Activated T-cell treated with anti-CD3 and anti-CD28 coated beads for 48 hours (primary cell): ENCODE data around the gene NEURL1.
"Not testable (repeated sequence)": the region's sequence is repeated elsewhere in the genome, so short reads cannot be mapped to it uniquely, and the experiment has no call there.

ENCODE experiments used
- DNase-seq: peaks from one replicate; pipeline ENCODE4 v3.0.0-alpha.2; 2020; ENCODE audit warnings: low read depth

The NEURL1 gene

GRCh38 chr10:103584216-103585010 is 90.9 kb downstream of the NEURL1 start:
- peak; percentile 68 for DNase-seq

- DNase-seq: no peak
Observed at GRCh38 chr10:103585011-103585405, 91.5 kb downstream of the NEURL1 start.

- DNase-seq: no peak
Observed at GRCh38 chr10:103587073-103587472, 93.6 kb downstream of the NEURL1 start.

GRCh38 chr10:103589074-103589630 is 95.6 kb downstream of the NEURL1 start:
- no peak for DNase-seq

- no peak for DNase-seq
Observed at GRCh38 chr10:103590060-103590459, 96.6 kb downstream of the NEURL1 start.

GRCh38 chr10:103590744-103591291 is 97.3 kb downstream of the NEURL1 start:
- no peak for DNase-seq

GRCh38 chr10:103592186-103593021 is 98.9 kb downstream of the NEURL1 start:
- peak; percentile 30 for DNase-seq

- DNase-seq: no peak
Observed at GRCh38 chr10:103593022-103593570, 99.6 kb downstream of the NEURL1 start.

GRCh38 chr10:103595933-103596726 is 102.6 kb downstream of the NEURL1 start:
- no peak for DNase-seq

GRCh38 chr10:103597003-103597402 is 103.5 kb downstream of the NEURL1 start:
- DNase-seq: no peak

- no peak for DNase-seq
Observed at GRCh38 chr10:103598654-103599115, 105.2 kb downstream of the NEURL1 start.

GRCh38 chr10:103599211-103599610 is 105.7 kb downstream of the NEURL1 start:
- DNase-seq: no peak

- no peak for DNase-seq
Observed at GRCh38 chr10:103599907-103600306, 106.4 kb downstream of the NEURL1 start.

GRCh38 chr10:103600325-103600724 is 106.8 kb downstream of the NEURL1 start:
- DNase-seq: no peak

- DNase-seq: no peak
Observed at GRCh38 chr10:103600956-103601569, 107.6 kb downstream of the NEURL1 start.

GRCh38 chr10:103602028-103602851 is 108.7 kb downstream of the NEURL1 start:
- DNase-seq: no peak

- DNase-seq: no peak
Observed at GRCh38 chr10:103602852-103603155, 109.3 kb downstream of the NEURL1 start.

- DNase-seq: no peak
Observed at GRCh38 chr10:103603382-103603781, 109.9 kb downstream of the NEURL1 start.

- DNase-seq: peak; percentile 29
Observed at GRCh38 chr10:103605359-103606096, 112.0 kb downstream of the NEURL1 start.

- not testable (repeated sequence) for DNase-seq
Observed at GRCh38 chr10:103606097-103606438, 112.6 kb downstream of the NEURL1 start.
